Measurements from ENCODE around the gene CGB7.

DNA sequence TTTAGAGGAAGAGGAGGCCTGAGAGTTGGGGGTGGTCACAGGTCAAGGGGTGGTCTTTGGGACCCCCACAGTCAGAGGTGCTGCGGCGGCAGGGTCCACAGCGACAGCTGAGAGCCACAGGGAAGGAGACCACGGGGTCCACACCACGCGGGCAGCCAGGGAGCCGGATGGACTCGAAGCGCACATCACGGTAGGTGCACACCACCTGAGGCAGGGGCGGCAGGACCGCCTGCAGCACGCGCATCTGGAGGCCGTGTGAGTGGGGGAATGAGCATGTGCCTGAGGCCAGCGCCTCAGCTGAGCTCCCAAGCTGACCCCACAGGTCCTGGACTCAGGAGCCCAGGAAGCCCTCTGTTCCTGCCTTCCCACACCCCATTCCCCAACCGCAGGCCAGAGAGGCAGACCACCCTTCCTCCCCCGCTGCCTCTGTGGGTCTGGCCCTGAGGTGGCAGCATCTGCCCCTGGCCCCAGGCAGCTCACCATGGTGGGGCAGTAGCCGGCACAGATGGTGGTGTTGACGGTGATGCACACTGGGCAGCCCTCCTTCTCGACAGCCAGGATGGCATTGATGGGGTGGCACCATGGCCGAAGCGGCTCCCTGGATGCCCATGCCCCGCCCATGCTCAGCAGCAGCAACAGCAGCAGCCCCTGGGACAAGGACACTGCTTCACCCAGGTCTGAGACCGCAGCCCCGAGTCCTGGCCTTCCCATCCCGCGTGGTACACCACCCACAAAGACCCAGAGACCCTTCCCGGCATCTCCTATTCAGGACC, 41.3 kb downstream of the CGB7 start:
- TF ChIP-seq, protein P1, sequence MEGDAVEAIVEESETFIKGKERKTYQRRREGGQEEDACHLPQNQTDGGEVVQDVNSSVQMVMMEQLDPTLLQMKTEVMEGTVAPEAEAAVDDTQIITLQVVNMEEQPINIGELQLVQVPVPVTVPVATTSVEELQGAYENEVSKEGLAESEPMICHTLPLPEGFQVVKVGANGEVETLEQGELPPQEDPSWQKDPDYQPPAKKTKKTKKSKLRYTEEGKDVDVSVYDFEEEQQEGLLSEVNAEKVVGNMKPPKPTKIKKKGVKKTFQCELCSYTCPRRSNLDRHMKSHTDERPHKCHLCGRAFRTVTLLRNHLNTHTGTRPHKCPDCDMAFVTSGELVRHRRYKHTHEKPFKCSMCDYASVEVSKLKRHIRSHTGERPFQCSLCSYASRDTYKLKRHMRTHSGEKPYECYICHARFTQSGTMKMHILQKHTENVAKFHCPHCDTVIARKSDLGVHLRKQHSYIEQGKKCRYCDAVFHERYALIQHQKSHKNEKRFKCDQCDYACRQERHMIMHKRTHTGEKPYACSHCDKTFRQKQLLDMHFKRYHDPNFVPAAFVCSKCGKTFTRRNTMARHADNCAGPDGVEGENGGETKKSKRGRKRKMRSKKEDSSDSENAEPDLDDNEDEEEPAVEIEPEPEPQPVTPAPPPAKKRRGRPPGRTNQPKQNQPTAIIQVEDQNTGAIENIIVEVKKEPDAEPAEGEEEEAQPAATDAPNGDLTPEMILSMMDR (IDR thresholded peaks at IDR 0.05) = no peak
- no peak for TF ChIP-seq POLR2A (IDR thresholded peaks at IDR 0.05)

Measured in adrenal gland (tissue), 5 donors.